Activated CD4-positive, alpha-beta T cell treated with anti-CD3 and anti-CD28 coated beads, Interleukin-2, amount 50 U/mL, for 4 hours (primary cell): ENCODE results near the gene CARD19.

Experiments
- DNase-seq, 2 experiments: peaks; one replicate each; pipeline ENCODE4 v3.0.0-alpha.2; 2020

CARD19 gene

GRCh38 chr9:93064392-93065134 is 31.5 kb upstream of the CARD19 start:
- peak; percentile 79 to 82 for DNase-seq

- no peak for DNase-seq
Observed at GRCh38 chr9:93065135-93065720, 30.8 kb upstream of the CARD19 start.

- no peak for DNase-seq
Observed at GRCh38 chr9:93066978-93067603, 28.9 kb upstream of the CARD19 start.

- no peak for DNase-seq
Observed at GRCh38 chr9:93068956-93069355, 27.1 kb upstream of the CARD19 start.

GRCh38 chr9:93071464-93071863 is 24.6 kb upstream of the CARD19 start:
- no peak for DNase-seq

- DNase-seq: no peak
Observed at GRCh38 chr9:93072383-93072795, 23.6 kb upstream of the CARD19 start.

- no peak for DNase-seq
Observed at GRCh38 chr9:93076101-93076791, 19.8 kb upstream of the CARD19 start.

GRCh38 chr9:93076792-93077128 is 19.3 kb upstream of the CARD19 start:
- no peak for DNase-seq

GRCh38 chr9:93077367-93077766 is 18.6 kb upstream of the CARD19 start:
- DNase-seq: no peak

- no peak for DNase-seq
Observed at GRCh38 chr9:93077811-93078210, 18.2 kb upstream of the CARD19 start.

- no peak for DNase-seq
Observed at GRCh38 chr9:93079371-93079770, 16.6 kb upstream of the CARD19 start.

- no peak for DNase-seq
Observed at GRCh38 chr9:93080406-93080805, 15.6 kb upstream of the CARD19 start.

- DNase-seq: no peak
Observed at GRCh38 chr9:93081081-93081529, 14.9 kb upstream of the CARD19 start.

GRCh38 chr9:93081931-93082330 is 14.1 kb upstream of the CARD19 start:
- no peak for DNase-seq

- DNase-seq: no peak
Observed at GRCh38 chr9:93082841-93083411, 13.1 kb upstream of the CARD19 start.

GRCh38 chr9:93083592-93084470 is 12.2 kb upstream of the CARD19 start:
- peak; percentile 42 for DNase-seq

- no peak for DNase-seq
Observed at GRCh38 chr9:93084471-93084881, 11.5 kb upstream of the CARD19 start.

GRCh38 chr9:93085676-93086075 is 10.3 kb upstream of the CARD19 start:
- DNase-seq: no peak

- no peak for DNase-seq
Observed at GRCh38 chr9:93086447-93087224, 9.4 kb upstream of the CARD19 start.

- no peak for DNase-seq
Observed at GRCh38 chr9:93087971-93088655, 7.9 kb upstream of the CARD19 start.

- no peak for DNase-seq
Observed at GRCh38 chr9:93088656-93089015, 7.4 kb upstream of the CARD19 start.
